Fibroblast of lung (primary cell): ENCODE measurements around the gene DDA1. TPM values are rescaled to one million over a fixed set of nuclear protein-coding genes. Genes with fewer than 3 reads are reported as not detected.

ENCODE experiments used
- DNase-seq, 2 donors: peaks; one replicate each; pipeline versions ENCODE4 v3.0.0 to v3.0.0-alpha.2; 2010; ENCODE audit warnings: low read depth in 2 of 2
- H2AFZ ChIP-seq: 2 replicates; pipeline ENCODE4 v1.5.1; 2012; ENCODE audit warnings: low read length, control low read depth, inconsistent platforms
- H3K27ac ChIP-seq: 2 replicates; pipeline ENCODE4 v1.5.1; 2011; ENCODE audit warnings: low read length, control low read depth; ENCODE audit not compliant: insufficient read depth
- H3K27me3 ChIP-seq: 2 replicates; pipeline ENCODE4 v1.5.1; 2011; ENCODE audit warnings: mild to moderate bottlenecking, low read length; ENCODE audit not compliant: control insufficient read depth, insufficient read depth
- H3K36me3 ChIP-seq: 2 replicates; pipeline ENCODE4 v1.5.1; 2011; ENCODE audit warnings: low read length; ENCODE audit not compliant: control insufficient read depth, insufficient read depth
- H3K4me1 ChIP-seq: 2 replicates; pipeline ENCODE4 v1.5.1; 2011; ENCODE audit warnings: low read length; ENCODE audit not compliant: control insufficient read depth, insufficient read depth; ENCODE audit errors: extremely low read depth
- H3K4me2 ChIP-seq: 2 replicates; pipeline ENCODE4 v1.5.1; 2011; ENCODE audit warnings: low read length, control low read depth; ENCODE audit not compliant: insufficient read depth; ENCODE audit errors: extremely low read depth
- H3K4me3 ChIP-seq, 4 experiments: fragments of 200-600 bp in 1 of 4; sonication (generic) in 1 of 4; replicated peaks in 1 of 4; 2 replicates each; pipeline ENCODE4 v1.5.1; 2011 to 2016; ENCODE audit warnings: low read length in 4 of 4, low read depth in 3 of 4, mild to moderate bottlenecking in 3 of 4, control low read depth in 2 of 4, inconsistent platforms in 1 of 4, mixed read lengths in 1 of 4; ENCODE audit not compliant: insufficient read depth in 1 of 4; ENCODE audit errors: control extremely low read depth in 1 of 4
- H3K79me2 ChIP-seq: 2 replicates; pipeline ENCODE4 v1.5.1; 2012; ENCODE audit warnings: mild to moderate bottlenecking, low read length, inconsistent platforms; ENCODE audit not compliant: control insufficient read depth, insufficient read depth
- H3K9ac ChIP-seq: 2 replicates; pipeline ENCODE4 v1.5.1; 2011; ENCODE audit warnings: mild to moderate bottlenecking, low read length, control low read depth; ENCODE audit not compliant: insufficient read depth
- H3K9me3 ChIP-seq: 2 replicates; pipeline ENCODE4 v1.5.1; 2012; ENCODE audit warnings: low read depth, low read length; ENCODE audit not compliant: control insufficient read depth, insufficient read depth
- H4K20me1 ChIP-seq: 2 replicates; pipeline ENCODE4 v1.5.1; 2011; ENCODE audit warnings: low read length; ENCODE audit not compliant: control insufficient read depth, insufficient read depth; ENCODE audit errors: extremely low read depth
- CTCF ChIP-seq, 2 donors: IDR thresholded peaks in 1 of 2; conservative IDR thresholded peaks in 1 of 2; 1 replicate in 1 of 2; 2 replicates in 1 of 2; pipeline ENCODE4 v1.5.1; 2011 to 2012; ENCODE audit warnings: low read length in 2 of 2, control low read depth in 1 of 2, inconsistent platforms in 1 of 2, low read depth in 1 of 2, mild to moderate bottlenecking in 1 of 2
- EZH2 ChIP-seq: IDR thresholded peaks from 2 replicates; pipeline ENCODE4 v1.5.1; 2012; ENCODE audit warnings: low read length, control low read depth, mild to moderate bottlenecking; ENCODE audit errors: missing control alignments
- polyA plus RNA-seq, 2 donors: library from polyadenylated mRNA; depleted of rRNA in 1 of 2; stranded (reverse) in 1 of 2; unstranded in 1 of 2; fragments of >200 nt; gene quantifications; 2 replicates each; pipeline ENCODE4 v1.2.1, GENCODE V29; 2011 to 2012; ENCODE audit warnings: missing spikeins in 1 of 2
- total RNA-seq: library from RNA; depleted of rRNA; stranded (reverse); fragments of >200 nt; gene quantifications from 2 replicates; pipeline ENCODE4 v1.2.1, GENCODE V29; 2014

DDA1 gene
- total and polyA plus RNA-seq, 2 donors (not counting 1 experiment from before 2014, with no cell fraction given) = 17.7 to 42.6 TPM

GRCh38 chr19:17266026-17266425 is 43.3 kb upstream of the DDA1 start:
- no peak for DNase-seq
- H3K27me3 ChIP-seq = no peaks in the 10 kb centered on the region
- H3K79me2 ChIP-seq = peaks cover 5% of the 10 kb centered on the region
- no peaks in the 10 kb centered on the region for H3K4me1 ChIP-seq
- H3K9me3 ChIP-seq = no peaks in the 10 kb centered on the region
- H3K27ac ChIP-seq = no peak overlapping the region
- TF ChIP-seq EZH2 (no peak), CTCF (conservative IDR thresholded peaks at IDR 0.05 in 1 of 2, IDR thresholded peaks at IDR 0.05 in 1 of 2; ENCODE audit: low read depth in 1 of 2, low read length in 2 of 2) (no peak)
- no peak overlapping the region for H3K4me2 ChIP-seq
- H3K9ac ChIP-seq = no peak overlapping the region
- H4K20me1 ChIP-seq = no peaks in the 10 kb centered on the region
- H3K36me3 ChIP-seq = peaks cover 6% of the 10 kb centered on the region
- H3K4me3 ChIP-seq = no peak overlapping the region
- H2AFZ ChIP-seq = no peak overlapping the region

- H3K4me3 ChIP-seq = no peak overlapping the region
- H3K4me2 ChIP-seq = no peak overlapping the region
- H2AFZ ChIP-seq = no peak overlapping the region
- no peak for DNase-seq
- no peaks in the 10 kb centered on the region for H3K4me1 ChIP-seq
- peaks cover 5% of the 10 kb centered on the region for H3K79me2 ChIP-seq
- no peaks in the 10 kb centered on the region for H3K27me3 ChIP-seq
- peaks cover 6% of the 10 kb centered on the region for H3K36me3 ChIP-seq
- H3K9me3 ChIP-seq = no peaks in the 10 kb centered on the region
- no peak overlapping the region for H3K9ac ChIP-seq
- TF ChIP-seq EZH2 = no peak
- no peak for TF ChIP-seq CTCF (conservative IDR thresholded peaks at IDR 0.05 in 1 of 2, IDR thresholded peaks at IDR 0.05 in 1 of 2; ENCODE audit: low read depth in 1 of 2, low read length in 2 of 2)
- no peaks in the 10 kb centered on the region for H4K20me1 ChIP-seq
- H3K27ac ChIP-seq = no peak overlapping the region
Measured at GRCh38 chr19:17266589-17266974, 42.8 kb upstream of the DDA1 start.

- Histone ChIP-seq H2AFZ (peak within 1 kb of the TSS; percentile 71), H3K9me3 (no peaks in the 10 kb centered on the region), H3K79me2 (peaks cover 5% of the 10 kb centered on the region), H3K36me3 (peaks cover 6% of the 10 kb centered on the region), H3K4me2 (peak within 1 kb of the TSS; percentile 69), H3K9ac (peak within 1 kb of the TSS; percentile 60), H3K4me3 (peak within 1 kb of the TSS; percentile 63 to 98 (median 92)), H4K20me1 (no peaks in the 10 kb centered on the region), H3K4me1 (no peaks in the 10 kb centered on the region), H3K27ac (peak within 1 kb of the TSS; percentile 65), H3K27me3 (no peaks in the 10 kb centered on the region)
- DNase-seq = peak; percentile 100
- TF ChIP-seq EZH2 (peak; percentile 83), CTCF (conservative IDR thresholded peaks at IDR 0.05 in 1 of 2, IDR thresholded peaks at IDR 0.05 in 1 of 2; ENCODE audit: low read depth in 1 of 2, low read length in 2 of 2) (no peak)
Measured at GRCh38 chr19:17266975-17267788, 42.2 kb upstream of the DDA1 start, which contains the start of gene BABAM1. BABAM1 (plus strand) TSS chr19:17267443; CDS start chr19:17268807, 1,364 bp downstream.
